Trophoblast cell (in vitro differentiated cells and primary cell): ENCODE results near the gene BCORL1.

Source experiments
- DNase-seq, 2 donors: peaks; one replicate each; pipeline ENCODE4 v3.0.0-alpha.2; 2016
- H2AFZ ChIP-seq: 2 replicates; pipeline ENCODE4 v1.6.1; 2013; ENCODE audit warnings: low read length, moderate library complexity, mild to moderate bottlenecking; ENCODE audit not compliant: insufficient read depth, poor library complexity
- H2AK5ac ChIP-seq: 2 replicates; pipeline ENCODE4 v1.6.1; 2013; ENCODE audit warnings: mild to moderate bottlenecking, low read length
- H2BK120ac ChIP-seq: 2 replicates; pipeline ENCODE4 v1.6.1; 2013; ENCODE audit warnings: low read length, mild to moderate bottlenecking, moderate library complexity; ENCODE audit not compliant: insufficient read depth, poor library complexity
- H2BK12ac ChIP-seq: 2 replicates; pipeline ENCODE4 v1.6.1; 2013; ENCODE audit warnings: mild to moderate bottlenecking, low read length, moderate library complexity
- H2BK5ac ChIP-seq: 2 replicates; pipeline ENCODE4 v1.6.1; 2013; ENCODE audit warnings: low read length, low read depth, moderate library complexity, mild to moderate bottlenecking; ENCODE audit not compliant: poor library complexity
- H3K14ac ChIP-seq: 2 replicates; pipeline ENCODE4 v1.6.1; 2013; ENCODE audit warnings: mild to moderate bottlenecking, low read length
- H3K18ac ChIP-seq: 2 replicates; pipeline ENCODE4 v1.6.1; 2013; ENCODE audit warnings: mild to moderate bottlenecking, low read length
- H3K23ac ChIP-seq: 2 replicates; pipeline ENCODE4 v1.6.1; 2013; ENCODE audit warnings: low read length
- H3K27ac ChIP-seq: 2 replicates; pipeline ENCODE4 v1.5.1; 2013; ENCODE audit warnings: low read depth, mild to moderate bottlenecking, inconsistent platforms, low read length, moderate library complexity
- H3K27me3 ChIP-seq: 2 replicates; pipeline ENCODE4 v1.6.1; 2013; ENCODE audit warnings: inconsistent platforms, mild to moderate bottlenecking, low read length, moderate library complexity; ENCODE audit not compliant: insufficient read depth
- H3K36me3 ChIP-seq, 2 experiments: 1 replicate in 1 of 2; 2 replicates in 1 of 2; pipeline ENCODE4 v1.6.1; 2013; ENCODE audit warnings: low read length in 2 of 2, mild to moderate bottlenecking in 2 of 2, moderate library complexity in 1 of 2; ENCODE audit not compliant: insufficient read depth in 2 of 2, control insufficient read depth in 1 of 2
- H3K4ac ChIP-seq: 2 replicates; pipeline ENCODE4 v1.6.1; 2013; ENCODE audit warnings: low read depth, mild to moderate bottlenecking, low read length, moderate library complexity
- H3K4me1 ChIP-seq, 2 experiments: 1 replicate in 1 of 2; 2 replicates in 1 of 2; pipeline ENCODE4 v1.6.1; 2013; ENCODE audit warnings: low read length in 2 of 2, mild to moderate bottlenecking in 2 of 2, moderate library complexity in 1 of 2; ENCODE audit not compliant: insufficient read depth in 2 of 2, control insufficient read depth in 1 of 2
- H3K4me2 ChIP-seq: 2 replicates; pipeline ENCODE4 v1.6.1; 2013; ENCODE audit warnings: inconsistent platforms, mild to moderate bottlenecking, low read length, moderate library complexity
- H3K4me3 ChIP-seq: 2 replicates; pipeline ENCODE4 v1.5.1; 2013; ENCODE audit warnings: mild to moderate bottlenecking, low read depth, low read length, inconsistent platforms
- H3K79me1 ChIP-seq: one replicate; pipeline ENCODE4 v1.6.1; 2013; ENCODE audit warnings: low read length
- H3K79me2 ChIP-seq: 2 replicates; pipeline ENCODE4 v1.6.1; 2013; ENCODE audit warnings: low read length, mild to moderate bottlenecking; ENCODE audit not compliant: control insufficient read depth, insufficient read depth, poor library complexity
- H3K9ac ChIP-seq: 2 replicates; pipeline ENCODE4 v1.6.1; 2013; ENCODE audit warnings: mild to moderate bottlenecking, low read length
- H3K9me3 ChIP-seq: 2 replicates; pipeline ENCODE4 v1.6.1; 2013; ENCODE audit warnings: low read depth, mild to moderate bottlenecking, control low read depth, inconsistent platforms, low read length; ENCODE audit not compliant: insufficient read depth
- H4K12ac ChIP-seq: 2 replicates; pipeline ENCODE4 v1.6.1; 2013; ENCODE audit warnings: low read depth, mild to moderate bottlenecking, low read length, moderate library complexity
- H4K8ac ChIP-seq: 2 replicates; pipeline ENCODE4 v1.6.1; 2013; ENCODE audit warnings: low read depth, mild to moderate bottlenecking, low read length, moderate library complexity
- H4K91ac ChIP-seq: one replicate; pipeline ENCODE4 v1.6.1; 2013; ENCODE audit warnings: low read depth, mild to moderate bottlenecking, low read length, moderate library complexity
- WGBS: extraction: QIAGEN DNeasy Blood & Tissue Kit; methylation state at CpG from one replicate; pipeline ENCODE4 v1.1.7; 2013; ENCODE audit warnings: missing lambda C conversion rate; ENCODE audit not compliant: insufficient read length, insufficient coverage; ENCODE audit errors: extremely low coverage; 5-methylcytosine and 5-hydroxymethylcytosine counted together

BCORL1 gene

DNA sequence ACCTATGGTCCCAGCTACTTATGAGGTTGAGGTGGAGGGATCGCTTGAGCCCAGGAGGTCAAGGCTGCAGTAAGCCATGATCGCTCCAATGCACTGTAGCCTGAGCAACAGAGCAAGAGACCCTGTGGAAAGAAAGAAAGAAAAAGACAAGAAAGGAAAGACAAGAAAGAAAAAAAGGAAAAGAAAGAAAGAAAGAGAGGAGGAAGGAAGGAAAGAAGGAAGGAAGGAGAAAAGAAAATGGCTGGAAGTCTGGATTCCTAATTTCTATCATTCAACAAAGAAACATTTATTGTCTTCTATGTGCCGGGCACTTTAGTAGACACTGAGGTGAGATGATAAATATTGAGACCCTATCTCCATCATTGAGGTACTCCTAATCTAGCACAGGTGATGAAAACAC is 26.8 kb upstream of the BCORL1 start:
- Histone ChIP-seq H2BK120ac (no peak overlapping the region), H3K4me3 (no peak overlapping the region), H3K4me1 (peaks cover 12 to 21% of the 10 kb centered on the region in 2 experiments), H3K9me3 (no peaks in the 10 kb centered on the region), H4K91ac (no peak overlapping the region), H2AK5ac (no peak overlapping the region), H2BK5ac (no peak overlapping the region), H3K79me2 (peaks cover 2% of the 10 kb centered on the region), H4K8ac (no peak overlapping the region), H4K12ac (no peak overlapping the region), H3K27ac (no peak overlapping the region), H2BK12ac (no peak overlapping the region), H2AFZ (no peak overlapping the region), H3K14ac (no peak overlapping the region), H3K79me1 (peaks cover 6% of the 10 kb centered on the region), H3K4ac (no peak overlapping the region), H3K36me3 (no peaks in the 10 kb centered on the region), H3K18ac (no peak overlapping the region), H3K4me2 (no peak overlapping the region), H3K23ac (no peak overlapping the region), H3K27me3 (no peaks in the 10 kb centered on the region), H3K9ac (no peak overlapping the region)
- no CpG with 5 or more reads among the region's 3 CpGs for WGBS
- no peak for DNase-seq

DNA sequence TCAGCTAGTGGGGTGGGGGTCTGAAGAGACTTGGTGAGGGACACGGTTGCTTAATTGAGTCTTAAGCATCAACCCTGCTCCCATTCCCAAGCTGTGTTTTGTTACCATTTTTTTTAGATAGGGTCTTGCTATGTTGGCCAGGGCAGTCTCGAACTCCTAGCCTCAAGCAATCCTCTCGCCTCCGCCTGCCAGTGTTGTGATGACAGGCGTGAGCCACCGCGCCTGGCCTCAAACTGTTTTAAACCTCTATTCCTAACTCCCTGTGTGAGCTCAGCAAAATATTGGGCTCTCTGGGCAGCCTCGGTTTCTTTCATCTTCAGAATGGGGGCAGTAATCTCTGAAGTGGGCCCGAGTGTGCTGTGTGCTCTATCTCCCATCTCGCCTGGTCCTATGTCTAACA is 26.3 kb upstream of the BCORL1 start:
- Histone ChIP-seq H2BK12ac (no peak overlapping the region), H3K4me1 (peaks cover 12 to 21% of the 10 kb centered on the region in 2 experiments), H3K18ac (no peak overlapping the region), H3K79me2 (peaks cover 2% of the 10 kb centered on the region), H2BK5ac (no peak overlapping the region), H4K8ac (no peak overlapping the region), H3K23ac (no peak overlapping the region), H3K79me1 (peaks cover 6% of the 10 kb centered on the region), H3K4me2 (no peak overlapping the region), H3K27me3 (no peaks in the 10 kb centered on the region), H2BK120ac (no peak overlapping the region), H3K36me3 (no peaks in the 10 kb centered on the region), H4K91ac (no peak overlapping the region), H3K9ac (no peak overlapping the region), H3K4ac (no peak overlapping the region), H3K14ac (no peak overlapping the region), H3K27ac (no peak overlapping the region), H2AK5ac (no peak overlapping the region), H3K4me3 (no peak overlapping the region), H3K9me3 (no peaks in the 10 kb centered on the region), H4K12ac (no peak overlapping the region), H2AFZ (no peak overlapping the region)
- WGBS: no CpG with 5 or more reads among the region's 10 CpGs
- no peak for DNase-seq

DNA sequence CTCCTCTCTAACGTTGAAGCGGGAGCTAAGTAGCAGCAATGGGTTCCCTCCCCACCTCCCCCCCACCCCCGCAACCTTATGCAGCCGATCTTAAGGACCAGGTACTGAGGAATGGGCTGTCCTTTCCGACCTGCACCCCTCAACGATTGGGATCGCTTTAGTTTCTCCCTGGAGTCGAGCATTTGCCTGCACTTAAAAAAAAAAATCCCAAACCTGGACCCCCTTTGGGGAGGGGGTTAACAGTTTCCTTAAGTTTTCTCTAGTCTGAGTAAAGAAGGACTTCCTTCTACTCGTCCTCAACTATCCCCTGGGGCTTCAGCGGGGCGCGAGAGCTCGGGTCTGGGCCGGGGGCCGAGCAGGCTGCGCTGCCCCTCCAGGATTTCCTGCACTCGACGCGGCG is 25.7 kb upstream of the BCORL1 start:
- no peaks in the 10 kb centered on the region for H3K27me3 ChIP-seq
- no peak overlapping the region for H3K14ac ChIP-seq
- no peak overlapping the region for H2BK120ac ChIP-seq
- H3K79me1 ChIP-seq: peaks cover 9% of the 10 kb centered on the region
- no peak overlapping the region for H4K91ac ChIP-seq
- no peak overlapping the region for H3K4me3 ChIP-seq
- no peak overlapping the region for H2AK5ac ChIP-seq
- WGBS: no CpG with 5 or more reads among the region's 20 CpGs
- no peak overlapping the region for H2BK5ac ChIP-seq
- H3K36me3 ChIP-seq: no peaks in the 10 kb centered on the region
- H3K9me3 ChIP-seq: no peaks in the 10 kb centered on the region
- H3K18ac ChIP-seq: no peak overlapping the region
- H3K23ac ChIP-seq: no peak overlapping the region
- no peak overlapping the region for H2AFZ ChIP-seq
- DNase-seq: no peak
- peaks cover 2% of the 10 kb centered on the region for H3K79me2 ChIP-seq
- no peak overlapping the region for H3K4ac ChIP-seq
- H3K4me1 ChIP-seq: peaks cover 16 to 25% of the 10 kb centered on the region in 2 experiments
- peak overlapping the region; percentile 71 for H4K8ac ChIP-seq
- no peak overlapping the region for H2BK12ac ChIP-seq
- H4K12ac ChIP-seq: no peak overlapping the region
- H3K9ac ChIP-seq: no peak overlapping the region
- peak overlapping the region; percentile 69 for H3K4me2 ChIP-seq
- no peak overlapping the region for H3K27ac ChIP-seq

DNA sequence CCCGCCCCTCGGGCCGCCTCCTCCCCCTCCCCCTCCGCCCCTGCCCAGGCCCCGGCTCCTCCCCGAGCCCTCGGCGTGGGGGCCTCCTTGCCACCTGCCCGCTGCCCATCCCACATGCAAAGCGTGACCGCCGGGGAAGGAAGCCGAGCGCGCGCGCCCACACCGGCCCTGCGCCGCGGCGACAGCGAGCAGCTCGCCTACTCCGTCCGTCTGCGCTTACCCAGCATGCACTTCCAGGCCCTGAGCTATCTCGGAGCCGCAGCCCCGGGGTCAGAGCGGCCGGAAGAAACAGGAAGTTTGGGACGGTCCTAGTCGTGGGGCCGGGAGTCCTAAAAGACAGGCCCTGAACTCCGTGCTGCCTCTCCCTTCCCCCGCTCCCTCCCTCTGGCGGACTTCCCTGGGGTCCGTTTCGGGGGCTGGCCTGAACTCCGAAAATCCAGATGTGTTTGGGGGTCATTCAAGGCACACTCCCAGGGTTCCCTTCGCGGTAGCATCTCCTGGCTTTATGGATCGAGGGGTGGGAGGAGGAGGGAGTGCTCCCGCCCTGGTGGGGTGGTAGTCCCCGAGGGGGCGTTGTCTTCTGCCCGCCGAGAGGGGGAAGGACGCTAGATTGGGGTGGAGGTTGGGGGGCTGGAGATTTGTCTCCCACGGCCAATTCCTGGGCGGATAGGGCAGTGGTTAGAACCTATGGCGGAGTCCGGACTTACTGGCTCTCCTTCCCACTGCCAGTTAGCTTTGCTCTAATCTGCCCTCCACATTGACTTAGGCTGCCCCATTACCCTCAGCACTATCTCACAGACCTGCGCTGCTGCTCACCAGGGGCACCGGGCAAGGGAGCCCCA is 25.0 kb upstream of the BCORL1 start:
- peak overlapping the region; percentile 91 for H2AFZ ChIP-seq
- H4K8ac ChIP-seq: peak overlapping the region; percentile 96
- WGBS: no CpG with 5 or more reads among the region's 56 CpGs
- H3K4me2 ChIP-seq: peak overlapping the region; percentile 94
- H3K23ac ChIP-seq: no peak overlapping the region
- peaks cover 18 to 22% of the 10 kb centered on the region in 2 experiments for H3K4me1 ChIP-seq
- H3K4ac ChIP-seq: peak overlapping the region; percentile 37
- peak overlapping the region; percentile 76 for H3K14ac ChIP-seq
- peak overlapping the region; percentile 78 for H4K91ac ChIP-seq
- H2AK5ac ChIP-seq: no peak overlapping the region
- peaks cover 10% of the 10 kb centered on the region for H3K79me1 ChIP-seq
- peak overlapping the region; percentile 84 for H2BK120ac ChIP-seq
- no peak overlapping the region for H3K27ac ChIP-seq
- peak overlapping the region; percentile 67 for H3K4me3 ChIP-seq
- H4K12ac ChIP-seq: peak overlapping the region; percentile 96
- H3K9me3 ChIP-seq: no peaks in the 10 kb centered on the region
- H2BK12ac ChIP-seq: peak overlapping the region; percentile 30
- peak overlapping the region; percentile 79 for H3K18ac ChIP-seq
- peaks cover 2% of the 10 kb centered on the region for H3K79me2 ChIP-seq
- no peak overlapping the region for H3K9ac ChIP-seq
- no peaks in the 10 kb centered on the region for H3K27me3 ChIP-seq
- no peaks in the 10 kb centered on the region for H3K36me3 ChIP-seq
- peak overlapping the region; percentile 59 for H2BK5ac ChIP-seq
- DNase-seq: peak; percentile 57 to 64
